Glomerular endothelial cell (primary cell): ENCODE measurements around the gene KHDC3L. TPM values are rescaled to one million over a fixed set of nuclear protein-coding genes. Genes with fewer than 3 reads are reported as not detected.

Experiments
- DNase-seq: peaks from one replicate; pipeline ENCODE4 v3.0.0-alpha.2; 2011; ENCODE audit warnings: low read depth, low spot score; ENCODE audit errors: extremely low read depth
- total RNA-seq: library from RNA; depleted of rRNA; stranded (reverse); fragments of >200 nt; gene quantifications from 2 replicates; pipeline ENCODE4 v1.2.3, GENCODE V29; 2015

The KHDC3L gene
- total RNA-seq: not detected in 2 replicates

GRCh38 chr6:73362358-73362757 is at the start of gene KHDC3L:
Gene KHDC3L (plus strand): TSS chr6:73362658. CDS start chr6:73362730, 72 bp downstream.
- DNase-seq: no peak

- DNase-seq: no peak
These were observed 47.6 kb upstream of the KHDC3L start for GRCh38 chr6:73314577-73315492.

- DNase-seq: no peak
These were observed 39.1 kb upstream of the KHDC3L start for GRCh38 chr6:73323323-73323722.

GRCh38 chr6:73325656-73326055 is 36.8 kb upstream of the KHDC3L start:
- DNase-seq: no peak

- DNase-seq: no peak
These were observed 33.7 kb upstream of the KHDC3L start for GRCh38 chr6:73328790-73329189.

GRCh38 chr6:73329201-73329600 is 33.3 kb upstream of the KHDC3L start:
- DNase-seq: no peak

- DNase-seq: no peak
These were observed 23.1 kb upstream of the KHDC3L start for GRCh38 chr6:73339340-73339739.

- no peak for DNase-seq
These were observed 22.4 kb upstream of the KHDC3L start for GRCh38 chr6:73340048-73340447.

- no peak for DNase-seq
These were observed 21.1 kb upstream of the KHDC3L start for GRCh38 chr6:73341335-73341734.

- no peak for DNase-seq
These were observed 20.3 kb upstream of the KHDC3L start for GRCh38 chr6:73342174-73342573.

GRCh38 chr6:73343164-73343563 is 19.3 kb upstream of the KHDC3L start:
- no peak for DNase-seq

GRCh38 chr6:73348550-73349204 is 13.8 kb upstream of the KHDC3L start:
- no peak for DNase-seq

- no peak for DNase-seq
These were observed 13.1 kb upstream of the KHDC3L start for GRCh38 chr6:73349311-73349710.

- no peak for DNase-seq
These were observed 8.5 kb upstream of the KHDC3L start, which contains the start of gene DPPA5 for GRCh38 chr6:73353636-73354593. Gene DPPA5 (minus strand): TSS chr6:73354276. CDS start chr6:73354225, 51 bp downstream.

GRCh38 chr6:73362869-73363536 is 545 bp downstream of the KHDC3L start:
- no peak for DNase-seq

- DNase-seq: no peak
These were observed 1.0 kb downstream of the KHDC3L start for GRCh38 chr6:73363537-73363875.

GRCh38 chr6:73364121-73364520 is 1.7 kb downstream of the KHDC3L start:
- DNase-seq: no peak

GRCh38 chr6:73364549-73364948 is 2.1 kb downstream of the KHDC3L start:
- DNase-seq: no peak

GRCh38 chr6:73367761-73368355 is 5.4 kb downstream of the KHDC3L start:
- DNase-seq: no peak

- DNase-seq: no peak
These were observed 6.2 kb downstream of the KHDC3L start for GRCh38 chr6:73368675-73369074.
